K562 (cell line): Measurements from ENCODE around the gene CELF6. TPM values are rescaled to one million over a fixed set of nuclear protein-coding genes. Genes with fewer than 3 reads are reported as not detected.

Source experiments
- BRD9 ChIP-seq: fragments of 450-650 bp; IDR thresholded peaks from 2 replicates; pipeline ENCODE4 v1.6.1; 2018; ENCODE audit warnings: low read depth; ENCODE audit not compliant: partially characterized antibody
- EP400 ChIP-seq: fragments of 450-650 bp; IDR thresholded peaks from 2 replicates; pipeline ENCODE4 v1.6.1; 2017; ENCODE audit warnings: antibody characterized with exemption, mild to moderate bottlenecking, moderate library complexity
- HLTF ChIP-seq: fragments of 450-650 bp; IDR thresholded peaks from 2 replicates; pipeline ENCODE4 v1.6.1; 2016
- HOXB6 ChIP-seq: fragments of 250-450 bp; sonication (Bioruptor Pico); IDR thresholded peaks from 2 replicates; pipeline ENCODE4 v1.5.1; 2022; ENCODE audit warnings: mild to moderate bottlenecking, borderline replicate concordance
- LCOR ChIP-seq: sonication (generic); formaldehyde crosslinking; IDR thresholded peaks from 2 replicates; pipeline ENCODE4 v1.8.0; 2022; ENCODE audit warnings: mild to moderate bottlenecking, missing genetic modification reagents
- MAFG ChIP-seq: fragments of 450-650 bp; conservative IDR thresholded peaks from 2 replicates; pipeline ENCODE4 v1.6.1; 2016; ENCODE audit warnings: missing genetic modification characterization, missing compliant biosample characterization
- NEUROD1 ChIP-seq: fragments of 150-350 bp; IDR thresholded peaks from 2 replicates; pipeline ENCODE4 v1.6.1; 2014; ENCODE audit warnings: borderline replicate concordance, low read length, low read depth; ENCODE audit not compliant: partially characterized antibody
- POLR2B ChIP-seq: fragments of 450-650 bp; IDR thresholded peaks from 2 replicates; pipeline ENCODE4 v1.6.1; 2018; ENCODE audit warnings: low read depth; ENCODE audit not compliant: partially characterized antibody
- PREB ChIP-seq: sonication (generic); formaldehyde crosslinking; IDR thresholded peaks from 2 replicates; pipeline ENCODE4 v1.8.1; 2023; ENCODE audit warnings: mild to moderate bottlenecking, missing genetic modification reagents
- RAD21 ChIP-seq, 2 experiments: fragments of 250-450 bp in 1 of 2; fragments of 450-650 bp in 1 of 2; sonication (Bioruptor Pico) in 1 of 2; formaldehyde crosslinking in 1 of 2; IDR thresholded peaks in 1 of 2; conservative IDR thresholded peaks in 1 of 2; 2 replicates each; pipeline versions ENCODE4 v1.4.0 to v1.8.0; 2020 to 2022; ENCODE audit warnings: mild to moderate bottlenecking in 2 of 2, moderate library complexity in 1 of 2
- SOX6 ChIP-seq: fragments of 450-650 bp; IDR thresholded peaks from 2 replicates; pipeline ENCODE4 v1.6.1; 2014; ENCODE audit warnings: mild to moderate bottlenecking
- SP2 ChIP-seq: IDR thresholded peaks from 2 replicates; pipeline ENCODE4 v1.6.1; 2011; ENCODE audit warnings: mild to moderate bottlenecking, low read depth, low read length, moderate library complexity; ENCODE audit not compliant: poor library complexity, severe bottlenecking; ENCODE audit errors: extremely low read depth
- YBX1 ChIP-seq: fragments of 450-650 bp; IDR thresholded peaks from 2 replicates; pipeline ENCODE4 v1.7.1; 2016; ENCODE audit warnings: mild to moderate bottlenecking
- ZBTB49 ChIP-seq: sonication (generic); formaldehyde crosslinking; IDR thresholded peaks from 2 replicates; pipeline ENCODE4 v1.8.0; 2022; ENCODE audit warnings: missing genetic modification reagents, mild to moderate bottlenecking, borderline replicate concordance
- ZNF512 ChIP-seq: IDR thresholded peaks from 2 replicates; pipeline ENCODE4 v1.6.1; 2016; ENCODE audit warnings: missing genetic modification characterization, missing compliant biosample characterization
- polyA plus RNA-seq, 8 experiments: library from polyadenylated mRNA; depleted of rRNA in 4 of 8; stranded (reverse) in 5 of 8; unstranded in 3 of 8; fragments of >200 nt; fragmentation: Nextera tagmentation in 2 of 8; fragmentation: Illumina TruSeq in 1 of 8; extraction: Ambion mirVana in 2 of 8; extraction: Trizol in 1 of 8; gene quantifications; 2 replicates each; pipeline versions ENCODE4 v1.2.1 to v1.2.3, GENCODE V29; 2011 to 2014; ENCODE audit warnings: inconsistent platforms in 1 of 8, missing spikeins in 1 of 8
- total RNA-seq, 7 experiments: library from RNA; depleted of rRNA in 6 of 7; stranded (reverse); fragments of >200 nt in 6 of 7; fragmentation: Illumina TruSeq in 2 of 7; extraction: Trizol in 2 of 7; gene quantifications; 2 replicates each; pipeline versions ENCODE4 v1.2.1 to v1.2.3, GENCODE V29; 2011 to 2021; ENCODE audit warnings: low replicate concordance in 1 of 7

The CELF6 gene
- total and polyA plus RNA-seq, 9 of the 15 experiments (the other 6 are each of a cell fraction or from before 2014, with no cell fraction given), result 0.01 to 0.11 TPM; not detected in 7

GRCh38 chr15:72272997-72273352 lies 47.0 kb downstream of the CELF6 start (continued):
- no peak for TF ChIP-seq PREB (CRISPR knock-in tag)
- TF ChIP-seq ZBTB49 (CRISPR knock-in tag), result no peak
- 0 out of 2 replicates have a peak, but pooled peaks have one; percentile 19 for TF ChIP-seq LCOR
- TF ChIP-seq POLR2B, result peak; percentile 20
- no peak for TF ChIP-seq BRD9
- 0 out of 2 replicates have a peak, but pooled peaks have one; percentile 15 for TF ChIP-seq MAFG (tag)
- TF ChIP-seq SOX6, result no peak
- no peak for TF ChIP-seq SP2
- no peak for TF ChIP-seq NEUROD1
- TF ChIP-seq HOXB6 (CRISPR knock-in tag), result no peak
- no peak for TF ChIP-seq RAD21 (CRISPR knock-in tag; conservative IDR thresholded peaks at IDR 0.05 in 1 of 2, IDR thresholded peaks at IDR 0.05 in 1 of 2)
- no peak for TF ChIP-seq YBX1
- no peak for TF ChIP-seq ZNF512
- TF ChIP-seq EP400, result peak; percentile 13; the same call in 1 of the 2 replicates
- TF ChIP-seq HLTF, result no peak
- TF ChIP-seq, all 486 proteins: peak for 7
